Superior temporal gyrus (tissue), 1 donor: Measurements from ENCODE around the gene DNAI4.
"Not testable (repeated sequence)": the region's sequence is repeated elsewhere in the genome, so short reads cannot be mapped to it uniquely, and the experiment has no call there.

Experiments used
- DNase-seq: peaks from one replicate; pipeline ENCODE4 v3.0.0-alpha.2; 2016; ENCODE audit errors: extremely low spot score

Gene DNAI4

DNA sequence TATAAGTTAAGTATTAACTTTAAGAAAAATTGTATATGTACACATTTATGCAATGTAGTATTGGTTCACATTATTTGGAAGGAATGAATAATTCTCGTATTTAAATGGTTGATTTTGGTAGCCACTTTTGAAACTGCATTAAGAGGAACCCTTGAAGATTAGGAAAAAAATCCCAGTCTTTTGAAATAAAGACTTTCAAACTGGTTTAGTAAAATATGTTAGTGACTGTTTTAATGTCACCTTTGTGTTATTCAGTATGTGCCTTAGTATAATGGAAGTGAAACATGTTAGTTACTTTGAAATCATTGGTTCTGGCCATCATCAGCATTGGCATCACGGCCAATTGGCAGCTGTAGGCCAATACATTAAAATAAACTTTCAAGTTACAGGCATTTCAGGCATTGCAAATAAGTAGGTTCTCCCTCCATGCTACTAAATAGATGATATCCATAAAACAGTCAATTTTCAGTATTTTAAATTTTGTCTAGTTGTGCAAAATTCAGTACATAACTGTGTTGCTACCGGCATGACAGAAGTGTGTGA is 4.6 kb upstream of the DNAI4 start:
- DNase-seq, result peak; percentile 46

DNA sequence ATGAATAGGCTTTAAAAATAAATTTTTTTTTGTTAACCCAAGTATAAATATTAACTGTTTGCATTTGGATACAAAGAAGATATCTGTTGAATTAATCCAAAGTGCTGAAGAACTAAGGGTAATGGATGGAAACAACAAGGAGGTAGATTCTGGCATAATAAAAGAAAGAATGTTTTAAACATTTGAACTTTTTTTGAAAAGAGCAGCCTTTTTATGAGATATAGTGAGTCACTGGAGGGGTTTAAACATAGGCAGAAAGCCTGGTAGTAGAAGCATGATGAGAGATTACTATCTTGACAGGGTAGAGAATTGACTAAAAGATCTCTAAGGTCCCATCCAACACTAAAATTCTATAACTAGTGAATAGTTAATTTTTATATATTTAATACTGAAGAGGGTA is 2.9 kb upstream of the DNAI4 start:
- DNase-seq, result no peak

DNA sequence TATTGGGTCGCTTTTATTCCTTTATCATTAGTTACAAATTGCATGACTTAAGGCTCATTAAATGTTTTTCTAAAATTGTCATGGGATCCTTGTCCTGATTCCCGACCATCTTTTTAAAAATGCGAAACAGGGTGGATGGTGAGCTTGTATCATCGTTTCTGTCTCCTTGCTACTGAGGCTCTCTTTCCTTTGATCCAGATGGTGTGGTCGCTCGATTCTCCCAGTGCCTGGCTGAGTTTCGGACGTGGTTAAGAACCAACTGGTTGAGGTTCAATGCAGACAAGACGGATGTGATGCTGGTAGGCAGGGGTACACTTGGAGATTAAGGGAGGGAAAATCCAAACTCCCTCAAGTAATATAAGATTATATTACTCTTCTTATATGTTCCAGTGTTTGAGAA is 1.3 kb upstream of the DNAI4 start:
- no peak for DNase-seq

DNA sequence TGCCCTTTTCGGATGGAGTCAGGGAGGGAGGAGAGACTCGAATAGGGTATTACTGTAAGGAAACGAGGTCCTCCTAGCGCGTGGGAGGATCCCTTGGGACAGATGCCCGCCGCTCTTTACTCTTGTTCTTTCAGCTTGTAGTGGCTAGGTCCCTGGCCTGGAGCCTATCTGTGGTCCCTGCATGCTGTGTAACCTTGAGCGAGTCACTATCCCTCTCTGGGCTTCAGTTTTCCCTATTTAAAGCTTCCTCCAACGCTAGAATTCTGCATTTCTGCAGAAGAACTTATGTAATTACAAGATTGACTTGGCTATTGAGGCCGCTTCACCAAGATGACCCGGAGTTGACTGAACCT is 878 bp upstream of the DNAI4 start:
- no peak for DNase-seq

DNA sequence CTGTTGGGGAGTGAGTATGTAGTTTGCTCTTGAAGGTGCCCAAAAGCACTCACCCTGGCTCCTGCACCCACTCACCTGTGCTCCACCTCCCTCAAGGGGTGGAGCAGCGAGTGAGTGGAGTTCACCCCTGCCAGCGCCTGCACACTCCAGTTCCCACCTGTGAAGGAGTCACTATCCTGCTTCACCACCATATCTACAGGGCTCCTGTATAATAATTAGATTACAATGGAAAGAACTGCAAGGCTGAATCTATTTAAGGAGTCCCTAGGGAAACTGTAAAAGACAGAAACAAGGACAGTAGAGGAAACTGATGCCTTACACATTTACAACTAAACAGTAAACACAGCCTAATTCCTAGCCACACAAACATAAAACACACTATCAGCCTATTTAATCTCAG is 4.1 kb downstream of the DNAI4 start:
- DNase-seq, result no peak

DNA sequence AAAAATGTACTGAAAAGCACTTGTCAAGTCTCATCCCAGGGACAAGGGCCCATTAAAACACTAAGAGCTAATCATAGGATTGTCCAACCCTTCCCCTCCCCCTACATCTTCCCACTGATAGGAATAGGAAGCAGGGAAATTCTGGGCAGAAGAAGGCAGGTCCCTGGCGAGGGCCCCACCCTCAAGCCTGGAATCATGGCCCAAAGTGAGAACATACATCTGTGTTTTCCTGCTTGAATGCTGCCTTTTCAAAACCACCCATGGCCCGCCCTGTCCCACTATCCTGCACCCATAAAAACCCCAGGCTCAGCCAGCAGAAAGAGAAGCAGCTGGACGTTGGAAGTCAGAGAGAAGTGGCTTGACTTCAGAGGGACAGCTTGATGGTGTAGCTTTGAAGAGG is 4.8 kb downstream of the DNAI4 start:
- DNase-seq, result no peak

DNA sequence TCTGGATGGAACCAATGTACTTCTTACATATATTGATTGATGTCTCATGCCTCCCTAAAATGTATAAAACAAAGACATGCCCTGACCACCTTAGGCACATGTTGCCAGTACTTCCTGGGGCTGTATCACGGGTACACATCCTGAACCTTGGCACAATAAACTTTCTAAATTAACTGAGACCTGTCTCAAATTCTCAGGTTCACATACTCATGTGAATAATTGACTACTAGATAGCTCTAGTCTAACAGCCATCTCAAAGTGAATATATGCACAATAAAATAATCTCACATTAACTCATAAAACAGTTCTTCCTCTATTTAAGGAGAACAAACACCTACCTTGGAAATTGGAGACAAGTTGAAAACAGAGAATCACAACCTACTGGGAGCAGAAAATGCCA is 5.6 kb downstream of the DNAI4 start:
- no peak for DNase-seq

DNA sequence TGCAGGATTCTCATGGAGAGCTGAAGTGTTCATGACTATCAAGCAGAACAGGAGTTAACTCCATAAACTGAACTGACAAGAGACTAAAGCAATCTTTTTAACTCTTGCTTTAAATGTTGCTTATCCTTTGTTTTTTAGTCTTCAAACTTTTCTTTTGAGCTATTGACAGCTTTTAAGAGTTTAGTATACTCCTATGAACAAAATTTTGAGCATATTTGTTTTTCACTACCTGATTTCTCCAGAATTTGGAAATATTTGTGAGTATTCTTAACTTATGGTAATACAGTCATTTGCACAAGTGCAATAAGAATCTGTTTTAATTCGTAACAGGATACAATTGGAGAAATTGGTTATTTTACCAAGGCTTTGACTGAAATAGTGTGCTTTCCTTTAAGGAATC is 7.2 kb downstream of the DNAI4 start:
- no peak for DNase-seq

DNA sequence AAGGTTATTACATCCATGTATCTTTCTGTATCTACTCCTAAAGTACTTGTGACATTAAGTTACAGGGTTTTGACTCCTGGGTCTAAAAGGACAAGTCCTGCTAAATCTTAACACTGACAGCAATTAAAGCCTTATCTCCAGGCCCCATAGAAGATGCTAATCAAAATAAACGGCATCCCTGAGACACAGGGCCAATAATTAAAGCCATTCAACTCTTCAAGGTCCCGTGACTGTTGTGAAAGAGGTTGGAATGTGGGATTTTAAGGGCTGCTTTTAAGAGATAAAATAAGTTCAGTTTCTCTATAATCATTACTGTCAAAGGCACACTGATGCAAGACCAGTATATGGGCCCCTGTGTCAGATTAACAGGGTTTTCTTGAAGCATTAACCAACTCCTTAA is 8.3 kb downstream of the DNAI4 start:
- no peak for DNase-seq

DNA sequence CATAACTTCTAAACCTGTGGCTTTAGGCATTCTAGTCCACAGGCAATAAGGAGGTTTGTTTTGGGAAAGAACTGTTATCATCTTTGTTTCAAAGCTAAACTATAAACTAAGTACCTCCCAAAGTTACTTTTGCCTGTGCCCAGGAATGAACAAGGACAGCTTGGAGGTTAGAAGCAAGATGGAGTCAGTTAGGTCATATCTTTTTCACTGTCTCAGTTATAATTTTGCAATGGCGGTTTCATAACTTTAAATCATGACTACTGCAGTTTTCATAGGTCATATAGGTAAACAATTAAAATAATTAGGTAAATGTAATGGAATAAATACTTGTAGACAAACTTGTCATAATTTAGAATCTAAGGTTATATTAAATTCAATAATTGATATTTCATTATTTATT is 9.5 kb downstream of the DNAI4 start:
- DNase-seq, result not testable (repeated sequence)

DNA sequence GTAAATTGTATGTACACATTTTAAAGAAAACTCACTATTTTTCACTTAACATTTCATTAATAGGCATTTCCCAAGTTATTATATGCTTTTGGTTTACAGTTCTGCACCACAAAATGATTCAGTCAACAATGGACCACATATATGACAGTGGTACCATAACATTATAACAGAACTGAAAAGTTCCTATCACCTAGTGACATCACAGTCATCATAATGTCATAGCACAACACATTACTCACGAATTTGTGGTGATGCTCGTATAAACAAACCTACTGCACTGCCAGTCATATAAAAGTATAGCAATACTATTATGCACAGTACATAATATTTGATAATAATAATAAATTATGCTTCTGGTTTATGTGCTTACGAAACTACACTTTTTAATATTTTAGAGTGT is 30.9 kb downstream of the DNAI4 start:
- no peak for DNase-seq

DNA sequence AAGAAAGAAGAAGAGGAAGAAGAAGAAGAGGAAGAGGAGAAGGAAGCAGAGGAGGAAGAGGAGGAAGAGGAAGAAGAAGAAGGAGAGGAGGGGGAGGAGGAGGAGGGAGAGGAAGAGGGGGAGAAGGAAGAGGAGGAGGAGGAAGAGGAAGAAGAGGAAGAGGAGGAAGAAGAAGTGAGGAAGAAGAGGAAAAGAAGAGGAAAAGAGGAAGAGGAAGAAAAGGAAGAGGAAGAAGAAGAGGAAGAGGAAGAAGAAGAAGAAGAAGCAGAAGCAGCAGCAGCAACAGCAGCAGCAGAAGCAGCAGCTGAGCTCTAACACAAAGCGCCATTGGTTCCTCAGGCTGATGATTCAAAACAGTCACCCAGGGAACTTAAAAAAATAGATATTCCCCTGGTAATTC is 34.0 kb downstream of the DNAI4 start:
- no peak for DNase-seq

DNA sequence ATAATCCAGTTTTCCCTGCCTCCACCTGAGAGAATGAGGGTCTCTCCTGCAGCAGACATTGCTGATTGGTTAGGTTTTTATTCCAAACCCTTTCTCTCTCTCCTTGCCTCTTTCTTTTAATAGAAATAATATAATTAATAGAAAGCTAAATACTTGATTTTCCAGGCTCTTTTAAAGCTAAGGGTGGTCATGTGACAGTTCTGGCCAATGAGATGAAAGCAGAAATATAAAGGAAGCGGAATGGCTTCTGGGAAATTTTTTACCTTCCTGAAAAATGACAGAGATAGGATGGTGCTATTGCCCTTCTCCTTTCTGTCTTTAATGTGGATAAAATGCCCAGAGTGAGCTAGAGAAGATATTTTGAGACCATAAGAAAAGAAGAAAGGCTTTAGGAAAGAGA is 35.6 kb downstream of the DNAI4 start:
- no peak for DNase-seq

DNA sequence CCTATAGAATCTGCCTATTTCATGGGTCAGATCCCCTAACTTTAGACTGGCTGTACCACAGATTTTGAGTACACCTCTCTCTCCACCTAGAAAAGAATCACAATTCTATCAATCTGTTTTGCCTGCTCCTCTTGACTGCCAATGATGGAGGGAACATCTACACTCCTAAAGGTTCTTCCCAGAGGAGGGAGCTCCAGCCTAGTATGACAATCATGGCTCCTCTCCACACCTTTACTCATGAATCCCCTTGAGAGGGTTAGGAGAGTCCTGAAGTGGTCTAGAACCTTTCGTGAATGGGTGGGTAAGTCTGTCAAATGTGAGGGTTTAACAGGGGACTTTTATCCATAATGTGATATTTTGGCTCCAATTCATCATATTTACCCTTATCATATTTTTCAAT is 48.0 kb downstream of the DNAI4 start:
- DNase-seq, result no peak

DNA sequence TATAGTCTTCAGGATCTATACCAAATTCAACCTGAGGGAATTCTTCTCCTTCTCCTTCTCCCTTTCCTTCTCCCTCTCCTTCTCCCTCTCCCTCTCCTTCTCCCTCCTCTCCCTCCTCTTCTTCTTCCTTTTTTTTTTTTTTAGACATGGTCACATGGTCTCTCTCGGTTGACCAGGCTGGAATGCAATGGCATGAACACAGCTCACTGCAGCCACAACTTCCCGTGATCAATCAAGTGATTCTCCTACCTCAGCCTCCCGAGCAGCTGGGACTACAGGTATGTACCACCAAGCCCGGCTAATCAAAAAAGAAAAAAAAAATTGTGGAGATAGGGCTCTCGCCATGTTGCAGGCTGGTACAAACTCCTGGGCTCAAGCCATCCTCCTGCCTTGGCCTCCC is 51.5 kb downstream of the DNAI4 start:
- DNase-seq, result no peak

DNA sequence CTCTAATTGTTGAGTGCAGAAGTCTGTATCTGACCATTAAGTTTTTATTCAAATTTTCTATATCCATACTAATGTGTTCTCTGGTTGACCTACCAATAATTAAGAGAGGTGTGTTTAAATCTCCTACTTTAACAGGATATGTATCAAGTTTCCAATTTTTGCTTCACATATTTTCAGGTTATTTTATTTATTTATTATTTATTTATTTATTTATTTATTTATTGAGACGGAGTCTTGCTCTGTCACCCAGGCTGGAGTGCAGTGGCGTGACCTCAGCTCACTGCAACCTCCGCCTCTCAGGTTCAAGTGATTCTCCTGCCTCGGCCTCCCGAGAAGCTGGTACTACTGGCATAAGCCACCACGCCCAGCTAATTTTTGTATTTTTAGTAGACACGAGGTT is 52.6 kb downstream of the DNAI4 start:
- DNase-seq, result not testable (repeated sequence)

DNA sequence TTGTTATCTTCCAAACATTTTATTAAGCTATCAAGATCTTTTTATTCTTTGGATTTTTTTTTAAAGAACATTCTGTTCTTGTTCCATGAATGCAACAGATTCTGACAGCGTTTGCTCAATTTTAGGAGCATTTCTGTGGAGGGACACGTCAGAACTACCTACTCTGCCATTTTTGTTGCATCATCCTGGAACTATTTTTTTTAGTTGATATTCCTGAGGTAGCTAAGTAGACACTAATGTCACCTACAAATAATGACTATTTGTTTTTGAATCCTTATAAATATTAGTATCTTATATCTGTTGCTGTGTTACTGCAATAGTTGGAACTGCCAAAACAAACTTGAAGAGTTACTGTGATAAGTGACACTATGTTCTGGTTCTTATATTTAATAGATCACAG is 57.2 kb downstream of the DNAI4 start:
- DNase-seq, result no peak

DNA sequence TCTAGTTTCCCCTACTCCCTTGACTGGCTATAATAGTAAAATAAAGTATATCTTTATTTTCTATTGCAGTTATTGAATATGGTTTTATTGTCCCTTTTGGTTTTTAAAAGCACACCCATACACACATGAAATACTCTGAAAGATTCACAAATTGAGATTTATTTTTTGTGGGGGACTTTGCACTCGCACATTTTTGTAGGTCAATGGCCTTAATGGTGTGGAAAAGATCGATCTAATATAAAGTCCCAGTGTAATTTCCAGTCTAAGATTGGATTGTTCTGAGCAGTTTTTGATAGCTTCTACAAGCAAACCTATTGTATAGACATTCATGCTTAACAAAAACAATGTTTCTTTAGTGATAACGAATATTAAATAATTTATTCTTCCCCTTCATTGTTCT is 64.1 kb downstream of the DNAI4 start:
- DNase-seq, result no peak

DNA sequence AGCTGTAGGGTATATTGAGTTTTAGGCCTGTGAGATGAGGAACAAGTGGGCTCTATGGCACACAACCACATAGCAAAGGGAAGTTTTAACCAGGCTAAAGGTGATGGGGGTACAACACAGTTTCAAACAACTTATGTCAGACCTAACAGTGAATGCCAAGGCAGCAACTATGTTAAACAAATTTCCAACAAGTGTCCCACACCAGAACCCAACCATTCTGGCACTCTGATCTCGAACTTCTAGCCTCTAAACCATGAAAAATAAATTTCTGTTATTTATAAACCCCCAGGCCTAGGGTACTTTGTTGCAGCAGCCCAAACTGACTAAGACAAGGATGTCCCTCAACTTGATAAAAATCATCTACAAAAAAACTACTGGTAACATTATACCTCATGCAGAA is 71.3 kb downstream of the DNAI4 start:
- no peak for DNase-seq

DNA sequence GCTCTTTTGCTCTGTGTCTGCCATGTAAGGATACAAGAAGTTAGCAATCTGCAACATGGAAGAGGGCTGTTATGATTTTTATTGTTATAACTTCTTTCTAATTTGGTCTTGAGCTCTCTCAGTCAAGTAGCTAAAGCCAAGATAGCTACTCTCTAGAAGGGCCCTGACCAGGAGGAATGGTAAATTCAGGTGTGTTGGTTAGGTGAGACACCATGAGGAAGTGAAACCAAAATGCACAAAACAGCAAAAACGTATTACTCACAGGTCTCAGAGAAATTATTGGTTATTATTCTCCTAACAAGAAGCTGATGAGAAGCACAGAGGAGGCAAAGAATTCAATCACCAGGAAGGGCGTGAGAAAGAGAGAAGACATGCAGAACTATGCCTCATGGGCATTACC is 71.8 kb downstream of the DNAI4 start:
- DNase-seq, result no peak

DNA sequence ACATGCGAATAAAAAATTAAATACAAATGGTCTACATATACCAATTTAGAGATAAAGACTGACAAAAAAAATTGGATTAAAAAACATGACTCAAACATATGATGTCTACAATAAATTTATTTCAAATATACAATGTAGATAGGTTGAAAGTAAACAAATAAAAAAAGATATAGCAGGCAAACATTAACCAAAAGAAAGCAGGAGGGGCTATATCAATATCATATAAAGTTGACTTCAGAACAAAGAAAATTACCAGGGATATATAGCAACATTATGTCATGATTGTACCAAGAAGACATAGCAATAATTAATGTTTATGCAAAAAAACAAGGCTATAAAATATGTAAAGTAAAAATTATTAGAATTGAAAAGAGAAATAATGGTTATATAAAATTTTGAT is 73.7 kb downstream of the DNAI4 start:
- no peak for DNase-seq

DNA sequence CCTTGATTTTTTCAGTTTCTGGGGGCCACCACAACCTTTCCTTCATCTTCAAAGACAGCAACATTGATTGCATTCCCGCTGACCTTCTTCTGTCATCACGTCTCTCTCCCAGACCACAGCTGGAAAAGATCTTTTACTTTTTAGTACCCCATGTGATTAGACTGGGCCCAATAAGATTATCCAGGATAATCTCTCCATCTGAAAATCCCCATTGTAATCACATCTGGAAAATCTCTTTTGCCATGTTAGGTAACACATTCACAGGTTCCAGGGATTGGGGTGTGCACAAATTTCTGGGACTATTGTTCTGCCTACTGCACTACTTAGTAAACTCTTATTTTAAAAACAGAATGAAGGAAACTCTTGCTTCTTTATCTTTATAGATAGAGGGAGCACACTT is 76.5 kb downstream of the DNAI4 start:
- DNase-seq, result no peak

DNA sequence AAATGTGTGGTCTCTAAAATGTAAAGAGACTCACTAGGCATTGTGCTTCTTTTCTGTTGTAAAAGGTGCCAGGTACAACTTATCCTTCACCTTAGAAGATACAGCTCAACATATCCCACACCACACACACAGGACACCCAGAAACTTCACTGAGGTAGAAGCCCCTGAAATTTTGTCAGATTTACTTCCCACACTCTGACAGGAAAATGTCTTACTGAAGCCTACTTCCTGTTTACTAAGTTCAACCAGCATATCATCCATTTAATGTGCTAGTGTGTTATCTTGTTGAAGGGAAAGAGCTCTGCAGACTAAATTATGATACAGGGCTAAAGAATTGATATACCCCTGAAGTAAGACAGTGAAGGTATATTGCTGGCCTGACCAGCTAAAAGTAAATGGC is 83.7 kb downstream of the DNAI4 start:
- no peak for DNase-seq

DNA sequence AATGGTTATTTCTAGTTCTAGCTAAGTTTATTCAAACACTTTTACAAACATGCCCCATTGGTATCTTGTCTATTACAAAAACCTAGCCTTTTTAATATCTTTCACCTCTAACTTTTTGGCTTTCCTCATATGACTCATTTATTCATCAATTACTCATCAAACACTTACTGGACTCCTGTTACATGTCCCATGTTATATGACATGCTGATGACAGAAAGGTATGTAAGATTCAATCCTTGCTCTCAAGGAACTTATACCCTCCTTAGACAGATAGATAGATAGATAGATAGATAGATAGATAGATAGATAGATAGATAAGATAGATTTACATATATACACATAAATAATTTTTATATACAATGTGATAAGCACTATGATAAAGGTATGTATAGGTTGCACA is 89.7 kb downstream of the DNAI4 start:
- no peak for DNase-seq

DNA sequence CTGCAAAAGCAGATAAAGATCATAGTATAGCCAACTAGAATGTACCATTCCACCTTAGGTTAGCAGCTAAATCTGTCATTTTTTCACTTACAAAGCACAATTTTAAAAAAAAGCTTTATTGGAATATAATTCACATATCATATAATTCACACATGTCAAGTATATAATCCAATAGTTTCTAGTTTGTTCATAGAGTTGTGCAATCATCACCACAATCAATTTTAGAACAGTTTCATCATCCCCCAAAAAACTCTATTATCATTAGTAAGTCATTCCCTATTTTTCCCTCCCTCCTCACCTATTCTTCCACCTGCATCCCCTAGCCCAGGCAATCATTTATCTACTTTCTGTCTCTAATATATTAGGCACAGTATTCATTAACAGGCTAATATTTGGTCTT is 91.5 kb downstream of the DNAI4 start:
- DNase-seq, result no peak
